ENCODE results near the gene NFIC. TPM values are rescaled to one million over a fixed set of nuclear protein-coding genes. Genes with fewer than 3 reads are reported as not detected.

The NFIC gene
- total and polyA plus RNA-seq, 4 donors: 12.8 to 100 (median 75.1) TPM

- no peak for DNase-seq (ENCODE audit: low spot score)
- H3K4me1 ChIP-seq (ENCODE audit: control insufficient read depth in 4 of 4, insufficient read depth in 4 of 4, low read length in 3 of 4): peaks cover 14 to 37% (median 22%) of the 10 kb centered on the region in 4 donors
Observed at GRCh38 chr19:3462991-3463713, 96.8 kb downstream of the NFIC start.

More at GRCh38 chr19:3462991-3463713, 96.8 kb downstream of the NFIC start:
- TF ChIP-seq HNF4A (conservative IDR thresholded peaks at IDR 0.05) (no peak), TAF1 (conservative IDR thresholded peaks at IDR 0.05) (no peak), RAD21 (IDR thresholded peaks at IDR 0.05) (no peak), JUND (IDR thresholded peaks at IDR 0.05) (no peak), SP1 (IDR thresholded peaks at IDR 0.05) (no peak), CTCF (IDR thresholded peaks at IDR 0.05; ENCODE audit: low read depth, low read length, missing input control) (no peak), ATF3 (IDR thresholded peaks at IDR 0.05) (no peak), MAX (IDR thresholded peaks at IDR 0.05) (no peak), FOXA1 (IDR thresholded peaks at IDR 0.05) (no peak), EGR1 (IDR thresholded peaks at IDR 0.05; ENCODE audit: low read depth in 2 of 2) (no peak), REST (IDR thresholded peaks at IDR 0.05) (no peak), RXRA (IDR thresholded peaks at IDR 0.05) (no peak), NR2F2 (IDR thresholded peaks at IDR 0.05) (no peak), HNF4G (IDR thresholded peaks at IDR 0.05) (no peak), GABPA (IDR thresholded peaks at IDR 0.05 in 1 of 2, conservative IDR thresholded peaks at IDR 0.05 in 1 of 2) (no peak), YY1 (IDR thresholded peaks at IDR 0.05) (no peak), ZBTB33 (IDR thresholded peaks at IDR 0.05) (no peak)
- no peaks in the 10 kb centered on the region for H3K9me3 ChIP-seq (ENCODE audit: control insufficient read depth in 4 of 4, low read length in 3 of 4)
- peaks cover 4 to 14% (median 6%) of the 10 kb centered on the region in 4 donors for H3K36me3 ChIP-seq (ENCODE audit: control insufficient read depth in 4 of 4, insufficient read depth in 3 of 4, low read depth in 1 of 4, low read length in 3 of 4)
- H3K4me3 ChIP-seq (ENCODE audit: low read depth in 1 of 3, low read length in 3 of 3): no peak overlapping the region
- no peaks in the 10 kb centered on the region for H3K27me3 ChIP-seq (ENCODE audit: control insufficient read depth in 4 of 4, insufficient read depth in 4 of 4, low read length in 3 of 4)
- no peak overlapping the region for H3K9ac ChIP-seq (ENCODE audit: low read depth in 1 of 2, low read length in 2 of 2)
- H3K27ac ChIP-seq (ENCODE audit: low read depth in 1 of 2, low read length in 2 of 2): no peak overlapping the region
- whole genome bisulfite sequencing: 90% methylated on average over 58 of the region's 58 CpGs
